CD14-positive monocyte (primary cell): ENCODE data around the gene DSP. TPM values are rescaled to one million over a fixed set of nuclear protein-coding genes. Genes with fewer than 3 reads are reported as not detected.

Experiments used
- DNase-seq, 3 donors: peaks; one replicate each; pipeline ENCODE4 v3.0.0-alpha.2; 2011 to 2022
- H2AFZ ChIP-seq: 2 replicates; pipeline ENCODE4 v1.6.0; 2012; ENCODE audit warnings: mild to moderate bottlenecking, low read depth, low read length, inconsistent platforms; ENCODE audit not compliant: insufficient read depth, poor library complexity, severe bottlenecking
- H3K27ac ChIP-seq, 2 donors: 1 replicate in 1 of 2; 2 replicates in 1 of 2; pipeline ENCODE4 v1.5.1; 2012 to 2013; ENCODE audit warnings: low read length in 2 of 2, control low read depth in 1 of 2, inconsistent platforms in 1 of 2, low read depth in 1 of 2, mild to moderate bottlenecking in 1 of 2
- H3K27me3 ChIP-seq, 2 donors: one replicate each; pipeline versions ENCODE4 v1.6.0 to v1.6.1; 2011 to 2013; ENCODE audit warnings: low read length in 2 of 2; ENCODE audit not compliant: control insufficient read depth in 2 of 2, insufficient read depth in 2 of 2
- H3K36me3 ChIP-seq, 2 donors: replicated peaks in 1 of 2; 1 replicate in 1 of 2; 2 replicates in 1 of 2; pipeline versions ENCODE4 v1.5.1 to v1.6.1; 2012 to 2013; ENCODE audit warnings: low read length in 2 of 2, control low read depth in 1 of 2, inconsistent platforms in 1 of 2, mild to moderate bottlenecking in 1 of 2; ENCODE audit not compliant: insufficient read depth in 2 of 2, control insufficient read depth in 1 of 2
- H3K4me1 ChIP-seq, 2 donors: 1 replicate in 1 of 2; 2 replicates in 1 of 2; pipeline versions ENCODE4 v1.5.1 to v1.6.1; 2012 to 2013; ENCODE audit warnings: low read length in 2 of 2, control low read depth in 1 of 2, inconsistent platforms in 1 of 2, mild to moderate bottlenecking in 1 of 2, moderate library complexity in 1 of 2; ENCODE audit not compliant: insufficient read depth in 2 of 2, control insufficient read depth in 1 of 2
- H3K4me2 ChIP-seq: replicated peaks from 2 replicates; pipeline ENCODE3; 2012; ENCODE audit warnings: low read length, moderate library complexity, mild to moderate bottlenecking; ENCODE audit not compliant: poor library complexity, severe bottlenecking; ENCODE audit errors: extremely low read depth
- H3K4me3 ChIP-seq, 3 experiments: fragments of 200-600 bp in 1 of 3; sonication (generic) in 1 of 3; replicated peaks in 1 of 3; 1 replicate in 2 of 3; 2 replicates in 1 of 3; pipeline ENCODE4 v1.5.1; 2011 to 2013; ENCODE audit warnings: low read length in 3 of 3, mild to moderate bottlenecking in 3 of 3, control low read depth in 2 of 3, low read depth in 2 of 3, inconsistent platforms in 1 of 3, moderate library complexity in 1 of 3
- H3K79me2 ChIP-seq: 2 replicates; pipeline ENCODE4 v1.6.0; 2012; ENCODE audit warnings: mild to moderate bottlenecking, control low read depth, inconsistent platforms, low read length, moderate library complexity; ENCODE audit not compliant: insufficient read depth
- H3K9ac ChIP-seq: 2 replicates; pipeline ENCODE4 v1.6.0; 2017; ENCODE audit warnings: low read length, mild to moderate bottlenecking; ENCODE audit not compliant: insufficient read depth, poor library complexity, severe bottlenecking
- H3K9me3 ChIP-seq, 2 donors: replicated peaks in 1 of 2; 1 replicate in 1 of 2; 2 replicates in 1 of 2; pipeline versions ENCODE4 v1.5.1 to v1.6.1; 2012 to 2013; ENCODE audit warnings: low read length in 2 of 2, control low read depth in 1 of 2; ENCODE audit not compliant: control insufficient read depth in 1 of 2, insufficient read depth in 1 of 2
- H4K20me1 ChIP-seq: 2 replicates; pipeline ENCODE4 v1.6.0; 2012; ENCODE audit warnings: mild to moderate bottlenecking, low read length, control low read depth, moderate library complexity; ENCODE audit not compliant: insufficient read depth
- H3K27ac Mint-ChIP-seq, 7 donors: one replicate each; pipeline ENCODE4 v1.8.0; 2020; ENCODE audit warnings: mild to moderate bottlenecking in 7 of 7, mixed read lengths in 7 of 7, moderate library complexity in 6 of 7, inconsistent platforms in 2 of 7
- H3K27me3 Mint-ChIP-seq, 3 donors: one replicate each; pipeline ENCODE4 v1.8.0; 2021 to 2022; ENCODE audit warnings: low read depth in 3 of 3, mild to moderate bottlenecking in 3 of 3, mixed read lengths in 3 of 3, moderate library complexity in 3 of 3, inconsistent platforms in 1 of 3
- H3K36me3 Mint-ChIP-seq, 2 donors: one replicate each; pipeline ENCODE4 v1.8.0; 2020; ENCODE audit warnings: mixed read lengths in 2 of 2, inconsistent platforms in 1 of 2, mild to moderate bottlenecking in 1 of 2
- H3K4me1 Mint-ChIP-seq: one replicate; pipeline ENCODE4 v1.8.0; 2020; ENCODE audit warnings: mild to moderate bottlenecking, mixed read lengths
- H3K4me3 Mint-ChIP-seq, 2 donors: one replicate each; pipeline ENCODE4 v1.8.0; 2020; ENCODE audit warnings: mild to moderate bottlenecking in 2 of 2, mixed read lengths in 2 of 2, moderate library complexity in 1 of 2
- H3K9me3 Mint-ChIP-seq, 7 donors: one replicate each; pipeline ENCODE4 v1.8.0; 2020 to 2022; ENCODE audit warnings: mixed read lengths in 7 of 7, mild to moderate bottlenecking in 6 of 7, moderate library complexity in 6 of 7, inconsistent platforms in 2 of 7
- CTCF ChIP-seq: fragments of 200-600 bp; IDR thresholded peaks from one replicate; pipeline ENCODE4 v1.8.0; 2022; ENCODE audit warnings: antibody characterized with exemption, mild to moderate bottlenecking
- WGBS: methylation state at CpG from one replicate; pipeline ENCODE4 v1.1.5; 2013; ENCODE audit warnings: missing lambda C conversion rate; ENCODE audit not compliant: insufficient coverage; 5-methylcytosine and 5-hydroxymethylcytosine counted together
- intact Hi-C, 2 donors: fragments of 100-400 bp; cut with micrococcal nuclease; formaldehyde crosslinking; loops; one replicate each; pipeline versions ENCODE4 v1.15.0 to v1.15.1; 2023
- polyA plus RNA-seq, 3 donors: library from polyadenylated mRNA; depleted of rRNA in 1 of 3; unstranded in 2 of 3; stranded (reverse) in 1 of 3; fragments of 300-500 nt in 2 of 3; fragments of >200 nt in 1 of 3; fragmentation: Illumina TruSeq in 2 of 3; gene quantifications; 1 replicate in 2 of 3; 2 replicates in 1 of 3; pipeline ENCODE4 v1.2.3, GENCODE V29; 2012 to 2021

The DSP gene
- polyA plus RNA-seq, 3 donors, result not detected

- no peak for DNase-seq
- H3K79me2 ChIP-seq, result no peaks in the 10 kb centered on the region
- no peak overlapping the region for H3K27ac Mint-ChIP-seq
- no peak overlapping the region for H3K4me3 ChIP-seq
- H3K36me3 ChIP-seq, result no peaks in the 10 kb centered on the region
- intact Hi-C loops, result no loop called here
- no peaks in the 10 kb centered on the region for H3K9me3 ChIP-seq
- H3K9me3 Mint-ChIP-seq, result no peaks in the 10 kb centered on the region
- no peaks in the 10 kb centered on the region for H3K36me3 Mint-ChIP-seq
- H3K4me3 Mint-ChIP-seq, result no peak overlapping the region
- whole genome bisulfite sequencing, result 100% methylated on average over 1 of the region's 5 CpGs
- TF ChIP-seq CTCF, result no peak
- H3K4me1 Mint-ChIP-seq, result peaks cover 30% of the 10 kb centered on the region
- H2AFZ ChIP-seq, result no peak overlapping the region
- no peaks in the 10 kb centered on the region for H3K27me3 Mint-ChIP-seq
- H3K27me3 ChIP-seq, result no peaks in the 10 kb centered on the region
- H3K4me1 ChIP-seq, result peaks cover 23 to 24% of the 10 kb centered on the region in 2 donors
- H3K9ac ChIP-seq, result no peak overlapping the region
- H3K4me2 ChIP-seq, result no peak overlapping the region
- no peak overlapping the region for H3K27ac ChIP-seq
- H4K20me1 ChIP-seq, result no peaks in the 10 kb centered on the region
Observed at GRCh38 chr6:7621761-7622160, 80.3 kb downstream of the DSP start.

DNA sequence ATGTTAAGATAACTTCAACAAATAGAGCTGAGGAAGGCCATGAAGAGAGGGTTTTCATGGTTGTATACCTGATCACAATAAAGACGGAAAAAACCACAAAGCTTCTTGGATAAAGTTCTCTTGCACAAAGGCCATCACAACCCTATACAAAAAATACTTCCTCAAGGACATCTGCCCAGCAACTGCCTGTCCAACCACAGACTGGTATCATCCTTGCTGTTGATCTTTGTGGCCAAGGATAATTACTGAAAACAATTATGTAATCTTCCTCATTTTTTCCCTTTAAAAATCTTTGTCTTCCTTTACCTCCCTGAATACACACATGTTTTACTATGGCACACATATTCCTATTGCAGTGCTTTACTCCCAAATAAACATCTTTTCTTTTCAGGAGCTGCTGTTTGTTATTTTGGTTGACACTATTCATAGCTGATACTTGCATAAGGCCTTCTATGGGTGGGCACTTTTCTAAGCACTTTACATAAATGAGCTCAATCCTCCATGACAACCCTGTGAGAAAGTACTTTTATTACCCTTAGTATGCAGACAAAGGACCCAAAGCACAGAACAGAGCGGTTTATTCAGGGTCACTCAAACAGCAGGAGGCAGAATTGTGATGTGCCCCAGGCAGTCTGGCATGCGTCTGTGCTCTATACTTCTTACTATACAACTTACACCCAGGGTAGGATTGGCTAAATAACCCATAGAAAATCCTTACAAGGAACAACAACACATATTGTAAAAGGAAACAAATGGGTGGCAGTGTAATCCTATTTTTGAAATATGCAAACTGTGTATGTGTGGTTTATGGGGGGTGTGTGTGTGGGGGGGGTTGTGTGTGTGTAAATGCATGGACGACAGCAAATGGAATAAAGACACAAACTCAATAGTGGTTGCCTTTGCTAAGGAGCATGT, 83.6 kb downstream of the DSP start:
- Mint-ChIP-seq H3K27me3 (peaks cover 0 to 4% (median 0%) of the 10 kb centered on the region in 3 donors), H3K4me1 (peaks cover 9% of the 10 kb centered on the region), H3K36me3 (no peaks in the 10 kb centered on the region), H3K27ac (peak overlapping the region in 1 of 7 donors; percentile 42), H3K9me3 (peaks cover 0 to 1% (median 0%) of the 10 kb centered on the region in 7 donors), H3K4me3 (no peak overlapping the region)
- H3K9ac ChIP-seq, result no peak overlapping the region
- H3K9me3 ChIP-seq, result no peaks in the 10 kb centered on the region
- intact Hi-C loops, result no loop called here
- WGBS, result 94% methylated on average over 2 of the region's 4 CpGs
- H3K36me3 ChIP-seq, result no peaks in the 10 kb centered on the region
- DNase-seq, result peak; percentile 7 to 28 (median 18)
- no peak overlapping the region for H2AFZ ChIP-seq
- H3K79me2 ChIP-seq, result no peaks in the 10 kb centered on the region
- H3K4me1 ChIP-seq, result peaks cover 3 to 7% of the 10 kb centered on the region in 2 donors
- no peak for TF ChIP-seq CTCF
- no peak overlapping the region for H3K27ac ChIP-seq
- no peaks in the 10 kb centered on the region for H3K27me3 ChIP-seq
- H3K4me2 ChIP-seq, result no peak overlapping the region
- H3K4me3 ChIP-seq, result no peak overlapping the region
- H4K20me1 ChIP-seq, result no peaks in the 10 kb centered on the region
